Activated CD4-positive, CD25-positive, alpha-beta regulatory T cell treated with anti-CD3 and anti-CD28 coated beads, Interleukin-2, amount 50 U/mL, for 16 hours (primary cell): ENCODE measurements around the gene GAB2.
"Not testable (repeated sequence)": the region's sequence is repeated elsewhere in the genome, so short reads cannot be mapped to it uniquely, and the experiment has no call there.

ENCODE experiments used
- DNase-seq: peaks from one replicate; pipeline ENCODE4 v3.0.0-alpha.2; 2020; ENCODE audit warnings: low read depth, low spot score

GAB2 gene

GRCh38 chr11:78253797-78254196 is 163.8 kb downstream of the GAB2 start:
- DNase-seq: no peak

DNA sequence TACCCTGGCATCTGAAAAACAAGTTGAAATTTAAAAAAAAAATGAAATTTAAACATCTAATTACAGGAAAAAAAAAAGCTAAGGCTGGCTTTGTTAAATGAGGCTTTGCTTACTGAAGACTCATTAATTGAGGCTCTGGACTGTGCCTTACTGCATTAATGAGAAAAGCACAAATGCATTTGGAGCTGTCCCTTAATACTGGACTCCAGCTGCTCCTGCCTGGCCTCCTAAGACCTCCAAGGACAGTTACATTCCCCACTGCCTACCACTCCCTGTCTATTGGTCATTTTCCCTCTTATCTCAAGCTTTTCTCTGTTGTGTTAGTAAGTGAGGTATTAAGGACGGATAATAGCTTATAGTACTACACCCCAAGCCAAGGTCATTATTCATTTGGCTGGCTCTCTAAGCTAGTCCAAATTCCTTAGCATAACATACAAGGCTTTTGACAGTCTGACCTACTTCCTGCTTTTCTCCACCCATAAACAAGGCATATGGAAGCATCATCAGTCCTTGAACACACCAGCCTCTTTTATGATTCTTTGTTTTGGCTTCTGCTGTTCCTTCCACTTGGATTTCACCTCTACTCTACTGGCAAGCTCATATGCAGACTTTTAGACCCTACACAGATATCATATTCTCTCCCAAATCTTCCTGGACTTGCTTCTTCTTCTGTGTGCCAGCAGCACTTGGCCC is 166.4 kb downstream of the GAB2 start:
- no peak for DNase-seq

GRCh38 chr11:78250099-78250498 is 167.5 kb downstream of the GAB2 start:
- DNase-seq: no peak

- no peak for DNase-seq
Observed at GRCh38 chr11:78248903-78249302, 168.7 kb downstream of the GAB2 start.

DNA sequence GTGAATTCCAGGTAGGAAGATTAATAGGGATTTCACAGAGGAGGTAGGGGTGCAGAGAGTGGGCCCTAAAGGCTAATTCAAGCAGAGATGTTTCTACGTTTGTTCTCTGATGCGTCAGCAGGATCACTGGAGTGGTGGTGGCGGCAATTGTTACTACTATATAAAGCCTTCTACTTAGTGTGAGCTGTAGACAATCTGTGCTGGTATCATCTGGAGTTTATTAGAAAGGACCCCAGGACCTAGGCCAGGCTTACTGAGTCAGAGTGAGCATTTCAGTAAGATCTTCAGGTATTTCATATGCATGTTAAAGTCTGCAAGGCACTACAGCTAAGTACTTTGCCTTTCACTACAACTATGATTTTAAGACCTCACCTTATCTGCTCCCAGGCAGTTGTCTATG is 169.4 kb downstream of the GAB2 start:
- DNase-seq: no peak

DNA sequence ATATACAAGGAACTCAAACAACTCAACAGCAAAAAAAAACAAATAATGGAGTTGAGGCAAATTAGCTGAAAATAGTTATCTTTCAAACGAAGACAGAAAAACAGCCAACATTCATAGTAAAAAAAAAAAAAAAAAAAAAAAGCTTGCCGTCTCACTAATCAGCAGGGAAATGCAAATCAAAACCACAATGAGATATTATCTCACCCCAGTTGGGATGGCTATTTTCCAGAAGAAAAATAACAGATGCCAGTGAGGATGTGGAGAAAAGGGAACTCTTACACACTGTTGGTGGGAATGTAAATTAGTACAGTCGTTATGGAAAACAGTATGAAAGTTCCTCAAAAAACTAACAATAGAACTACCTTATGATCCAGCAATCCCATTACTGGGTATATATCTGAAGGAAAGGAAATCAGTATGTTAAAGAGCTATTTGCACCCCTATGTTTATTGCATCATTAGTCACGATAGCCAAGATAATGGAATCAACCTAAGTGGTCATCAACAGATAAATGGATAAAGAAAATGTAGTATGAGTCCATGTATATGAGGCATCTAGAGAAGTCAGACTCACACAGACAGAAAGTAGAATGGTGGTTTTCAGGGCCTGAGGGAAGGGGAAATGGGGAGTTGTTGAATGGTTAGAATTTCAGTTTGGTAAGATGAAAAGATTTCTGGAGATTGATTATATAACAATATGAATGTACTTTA is 172.9 kb downstream of the GAB2 start:
- DNase-seq: no peak

DNA sequence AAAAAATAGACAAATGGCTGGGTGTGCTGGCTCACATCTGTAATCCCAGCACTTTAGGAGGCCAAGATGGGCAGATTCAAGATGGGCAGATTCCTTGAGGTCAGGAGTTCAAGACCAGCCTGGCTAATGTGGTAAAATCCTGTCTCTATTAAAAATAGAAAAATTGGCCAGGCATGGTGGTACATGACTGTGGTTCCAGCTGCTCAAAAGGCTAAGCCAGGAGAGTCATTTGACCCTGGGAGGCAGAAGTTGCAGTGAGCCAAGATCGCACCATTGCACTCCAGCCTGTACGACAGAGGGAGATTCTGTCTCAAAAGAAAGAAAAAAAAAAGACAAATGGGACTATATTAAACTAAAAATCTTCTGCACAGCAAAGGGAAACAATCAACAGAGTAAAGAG is 173.5 kb downstream of the GAB2 start:
- no peak for DNase-seq

GRCh38 chr11:78241475-78241874 is 176.1 kb downstream of the GAB2 start:
- DNase-seq: no peak

DNA sequence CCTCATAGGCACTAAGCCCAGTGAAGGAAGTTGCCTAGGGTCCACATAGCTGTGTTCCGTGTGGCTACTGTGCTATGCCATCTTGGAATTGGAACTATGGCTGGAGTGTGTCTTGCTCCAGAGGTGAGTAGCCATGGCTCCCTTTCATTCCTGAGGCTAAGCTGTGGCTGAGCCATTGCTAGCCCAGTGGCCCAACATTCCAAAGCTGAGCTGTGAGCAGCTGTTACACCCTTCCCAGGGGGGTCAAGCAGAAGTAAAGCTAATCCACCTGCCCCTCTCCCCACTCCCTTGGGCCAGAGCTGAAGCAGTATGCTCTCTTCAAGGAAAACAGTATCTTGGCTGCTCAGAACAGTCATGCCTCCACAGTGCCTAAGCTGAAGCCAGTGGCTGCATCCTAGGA is 177.8 kb downstream of the GAB2 start:
- no peak for DNase-seq

DNA sequence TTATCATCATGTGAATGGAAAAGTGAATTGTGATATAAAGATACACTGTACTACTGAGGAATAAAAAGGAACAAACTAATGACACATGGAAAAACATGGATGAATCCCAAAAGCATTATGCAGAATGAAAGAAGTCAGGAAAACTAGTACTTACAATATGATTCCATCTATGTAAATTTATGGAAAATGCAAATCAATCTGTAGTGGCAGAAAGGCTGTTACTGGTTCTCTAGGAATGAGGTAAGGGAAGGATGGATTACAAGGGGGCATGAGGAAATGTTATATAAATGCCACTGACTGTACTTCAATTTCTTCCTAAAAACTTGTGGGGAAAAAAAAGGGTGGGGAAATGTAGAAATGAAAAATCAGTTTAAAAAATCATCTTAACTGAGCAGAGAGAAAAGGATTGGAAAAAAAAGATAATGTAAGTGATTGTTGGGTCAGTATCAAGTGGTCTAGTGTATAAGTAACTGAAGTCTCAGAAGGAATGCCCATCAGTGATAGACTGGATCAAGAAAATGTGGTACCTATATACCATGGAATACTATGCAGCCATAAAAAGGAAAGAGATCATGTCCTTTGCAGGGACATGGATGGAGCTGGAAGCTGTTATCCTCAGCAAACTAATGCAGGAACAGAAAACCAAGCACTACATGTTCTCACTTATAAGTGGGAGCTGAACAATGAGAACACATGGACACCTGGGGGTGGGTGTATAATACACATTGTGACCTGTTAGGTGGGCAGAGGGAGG is 180.2 kb downstream of the GAB2 start:
- DNase-seq: no peak

- DNase-seq: no peak
Observed at GRCh38 chr11:78234006-78234405, 183.6 kb downstream of the GAB2 start.

DNA sequence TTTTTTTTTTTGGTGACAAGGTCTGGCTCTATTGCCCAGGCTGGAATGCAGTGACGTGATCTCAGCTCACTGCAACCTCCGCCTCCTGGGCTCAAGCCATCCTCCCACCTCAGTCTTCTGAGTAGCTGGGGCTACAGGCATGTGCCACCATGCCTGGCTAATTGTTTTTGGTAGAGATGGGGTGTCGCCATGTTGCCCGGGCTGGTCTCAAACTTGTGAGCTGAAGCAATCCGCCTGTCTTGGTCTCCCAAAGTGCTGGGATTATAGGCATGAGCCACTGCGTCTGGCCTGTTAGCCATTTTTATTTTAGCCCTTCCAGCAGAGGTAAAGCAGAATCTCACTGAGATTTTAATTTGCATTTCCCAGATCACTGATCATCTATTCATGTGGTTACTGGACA is 184.6 kb downstream of the GAB2 start:
- DNase-seq: not testable (repeated sequence)

GRCh38 chr11:78231962-78232501 is 185.6 kb downstream of the GAB2 start:
- no peak for DNase-seq

GRCh38 chr11:78230161-78230877 is 187.3 kb downstream of the GAB2 start:
- no peak for DNase-seq

DNA sequence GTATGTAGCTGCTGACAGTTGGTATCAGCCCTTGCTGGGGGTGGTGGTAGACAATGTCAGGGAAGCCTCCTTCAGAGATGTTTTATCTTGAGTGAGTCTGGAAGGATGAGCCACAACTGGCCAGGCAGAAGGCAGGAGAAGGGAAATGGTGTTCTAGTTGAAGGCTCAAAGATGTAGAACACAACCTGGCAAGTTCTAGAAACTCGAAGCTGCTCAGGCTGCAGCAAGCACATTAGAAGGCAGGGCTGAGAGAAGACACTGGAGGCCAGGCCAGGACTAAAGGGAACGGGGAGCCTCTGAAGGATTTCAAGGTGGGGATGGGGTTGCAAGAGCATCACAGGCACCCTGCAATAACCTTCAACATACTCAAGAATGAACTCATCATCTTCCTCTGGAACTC is 188.5 kb downstream of the GAB2 start:
- no peak for DNase-seq

DNA sequence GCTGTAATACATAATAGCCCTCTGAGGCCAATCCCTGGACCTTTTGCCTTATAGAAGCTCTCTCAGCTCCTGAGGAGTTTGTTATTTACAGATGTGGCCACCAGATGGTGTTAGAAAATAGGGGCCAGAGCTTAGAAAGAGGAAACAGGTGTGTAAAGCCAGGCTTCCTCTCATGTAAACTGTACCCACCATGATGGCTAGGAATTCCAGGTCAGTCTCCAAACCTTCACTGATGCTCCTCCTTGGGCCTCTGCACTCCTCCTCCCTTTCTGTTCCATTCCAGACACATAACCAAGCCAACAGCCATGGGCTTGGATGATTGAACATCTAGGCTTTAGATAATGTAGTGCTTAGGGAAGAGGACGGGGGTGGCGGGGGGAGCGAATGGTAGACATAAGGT is 189.2 kb downstream of the GAB2 start:
- no peak for DNase-seq

DNA sequence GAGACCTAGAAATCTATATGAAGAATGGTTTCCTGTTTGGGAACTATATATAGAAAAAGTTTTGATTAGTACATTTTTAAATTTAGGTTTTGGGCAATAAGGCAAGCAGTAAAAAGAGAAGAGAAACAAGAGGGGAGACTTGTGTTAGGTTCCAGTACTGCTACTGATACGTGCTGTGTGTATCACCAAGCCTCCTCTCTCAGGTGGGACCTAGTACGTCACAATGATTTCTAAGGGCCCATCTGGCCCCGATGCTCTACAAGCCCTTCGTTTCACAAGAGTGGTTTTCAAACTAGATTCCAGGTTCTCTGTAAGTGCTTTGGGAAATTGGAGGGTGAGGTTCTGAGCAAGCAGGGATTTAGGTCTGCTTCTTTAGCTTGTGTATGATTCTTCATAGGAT is 189.7 kb downstream of the GAB2 start:
- no peak for DNase-seq

GRCh38 chr11:78226684-78227680 is 190.6 kb downstream of the GAB2 start:
- DNase-seq: no peak

- DNase-seq: no peak
Observed at GRCh38 chr11:78224906-78225420, 192.7 kb downstream of the GAB2 start.

DNA sequence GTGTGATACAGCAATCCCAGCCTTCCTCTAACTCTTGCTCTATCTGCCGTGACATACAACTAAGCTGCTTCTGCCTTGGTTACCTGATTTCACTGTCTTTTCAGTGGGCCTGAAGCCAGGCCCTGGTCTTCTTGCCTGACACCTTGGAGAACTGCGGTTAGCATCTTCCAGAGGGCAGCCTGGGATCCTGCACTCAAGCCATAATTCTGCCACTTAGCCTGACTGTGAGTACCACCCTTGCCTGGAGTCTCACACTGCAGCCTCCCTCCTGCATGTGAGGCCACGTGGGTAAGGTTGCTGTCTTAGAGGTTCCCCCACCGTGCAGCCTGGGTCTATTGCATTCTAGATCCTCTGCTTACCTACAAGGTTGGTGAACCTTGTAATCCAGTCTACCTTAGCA is 193.1 kb downstream of the GAB2 start:
- no peak for DNase-seq
